HG02798 (cell line): ENCODE results near the gene MAGT1.
A peak's percentile ranks its signal among the peaks of the same experiment; 100 is the strongest.
"Not testable (repeated sequence)": the region's sequence is repeated elsewhere in the genome, so short reads cannot be mapped to it uniquely, and the experiment has no call there.

Source experiments
- ATAC-seq: cut with Tn5 transposase; IDR thresholded peaks from one replicate; pipeline ENCODE4 v1.9.1; 2021; ENCODE audit warnings: mild to moderate bottlenecking; ENCODE audit not compliant: unreplicated experiment, poor library complexity

Gene MAGT1

DNA sequence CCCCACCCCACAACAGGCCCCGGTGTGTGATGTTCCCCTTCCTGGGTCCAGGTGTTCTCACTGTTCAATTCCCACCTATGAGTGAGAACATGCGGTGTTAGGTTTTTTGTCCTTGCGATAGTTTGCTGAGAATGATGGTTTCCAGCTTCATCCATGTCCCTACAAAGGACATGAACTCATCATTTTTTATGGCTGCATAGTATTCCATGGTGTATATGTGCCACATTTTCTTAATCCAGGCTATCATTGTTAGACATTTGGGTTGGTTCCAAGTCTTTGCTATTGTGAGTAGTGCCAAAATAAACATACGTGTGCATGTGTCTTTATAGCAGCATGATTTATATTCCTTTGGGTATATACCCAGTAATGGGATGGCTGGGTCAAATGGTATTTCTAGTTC, 13.8 kb downstream of the MAGT1 start:
- not testable (repeated sequence) for ATAC-seq

GRCh38 chrX:77875372-77875771, 19.9 kb downstream of the MAGT1 start:
- ATAC-seq, result no peak

- ATAC-seq, result not testable (repeated sequence)
These were observed 63.7 kb downstream of the MAGT1 start for GRCh38 chrX:77831544-77831943.

- not testable (repeated sequence) for ATAC-seq
These were observed 73.2 kb downstream of the MAGT1 start for GRCh38 chrX:77821989-77822388.

DNA sequence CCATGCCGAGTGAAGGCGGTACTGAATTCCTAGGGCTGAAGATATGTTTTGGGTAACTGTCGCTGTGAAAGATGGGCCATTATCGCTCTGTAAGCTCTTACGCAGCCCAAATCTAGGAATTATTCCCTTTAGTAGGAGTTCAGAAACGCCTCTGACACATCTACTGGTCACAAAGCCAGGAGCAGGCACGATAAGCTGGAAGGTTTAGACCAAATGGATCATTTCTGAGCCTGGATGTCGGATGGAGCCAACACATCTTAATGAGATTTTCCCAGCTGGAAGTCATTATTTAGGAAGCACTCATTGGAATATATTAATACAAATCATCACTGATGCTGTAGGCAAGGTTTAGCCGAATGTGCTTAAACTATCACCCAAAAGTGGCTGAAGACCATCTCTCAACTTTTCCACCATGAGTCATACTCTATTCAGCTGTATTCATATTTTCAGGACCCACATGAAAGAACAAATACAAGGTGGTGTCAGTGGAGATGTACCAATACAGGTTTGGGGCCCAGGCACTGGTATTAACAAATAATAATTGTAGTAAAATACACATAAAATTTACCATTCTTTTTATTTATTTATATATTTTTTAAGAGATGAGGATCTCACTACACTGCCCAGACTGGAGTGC, 75.0 kb downstream of the MAGT1 start:
- no peak for ATAC-seq

DNA sequence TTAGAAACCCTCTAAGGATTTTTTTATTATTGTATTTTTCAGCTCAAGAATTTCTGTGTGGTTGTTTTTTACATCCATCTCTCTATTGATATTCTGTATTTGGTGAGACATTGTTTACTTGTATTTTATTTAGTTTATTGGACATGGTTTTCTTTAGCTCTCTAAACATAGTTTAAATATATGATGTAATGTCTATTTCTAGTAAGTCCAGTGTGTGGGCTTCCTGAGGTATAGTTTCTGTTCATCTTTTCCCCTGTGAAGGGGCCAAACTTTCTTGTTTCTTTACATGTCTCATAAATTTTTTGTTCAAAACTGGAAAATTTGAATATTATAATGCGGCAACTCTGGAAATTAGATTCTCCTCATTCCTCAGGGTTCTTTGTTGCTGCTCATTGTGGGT, 81.0 kb downstream of the MAGT1 start:
- no peak for ATAC-seq

GRCh38 chrX:77802201-77802600, 93.0 kb downstream of the MAGT1 start:
- no peak for ATAC-seq

DNA sequence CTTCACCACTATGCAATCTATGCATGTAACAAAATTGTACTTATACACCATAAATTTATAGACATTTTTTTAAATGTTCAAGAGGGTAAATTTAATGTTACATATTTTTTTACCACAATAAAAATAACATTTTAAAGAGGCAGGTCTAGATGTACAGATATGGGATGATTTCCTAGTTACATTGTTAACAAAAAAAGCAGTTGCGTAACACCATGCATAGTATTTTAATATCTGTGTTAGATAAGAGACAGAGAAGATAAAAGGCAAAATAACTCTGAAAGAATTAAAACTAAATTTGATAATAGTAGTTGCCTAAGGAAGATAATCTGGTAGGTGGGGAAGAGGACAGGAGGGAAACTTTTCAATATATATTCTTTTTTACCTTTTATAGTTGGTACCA, 100.1 kb downstream of the MAGT1 start:
- ATAC-seq, result no peak

- ATAC-seq, result no peak
These were observed 101.3 kb downstream of the MAGT1 start for GRCh38 chrX:77793946-77794345.

GRCh38 chrX:77788050-77788449, 107.2 kb downstream of the MAGT1 start:
- peak; percentile 52 for ATAC-seq

- peak; percentile 16 for ATAC-seq
These were observed 108.9 kb downstream of the MAGT1 start for GRCh38 chrX:77786365-77786680.

DNA sequence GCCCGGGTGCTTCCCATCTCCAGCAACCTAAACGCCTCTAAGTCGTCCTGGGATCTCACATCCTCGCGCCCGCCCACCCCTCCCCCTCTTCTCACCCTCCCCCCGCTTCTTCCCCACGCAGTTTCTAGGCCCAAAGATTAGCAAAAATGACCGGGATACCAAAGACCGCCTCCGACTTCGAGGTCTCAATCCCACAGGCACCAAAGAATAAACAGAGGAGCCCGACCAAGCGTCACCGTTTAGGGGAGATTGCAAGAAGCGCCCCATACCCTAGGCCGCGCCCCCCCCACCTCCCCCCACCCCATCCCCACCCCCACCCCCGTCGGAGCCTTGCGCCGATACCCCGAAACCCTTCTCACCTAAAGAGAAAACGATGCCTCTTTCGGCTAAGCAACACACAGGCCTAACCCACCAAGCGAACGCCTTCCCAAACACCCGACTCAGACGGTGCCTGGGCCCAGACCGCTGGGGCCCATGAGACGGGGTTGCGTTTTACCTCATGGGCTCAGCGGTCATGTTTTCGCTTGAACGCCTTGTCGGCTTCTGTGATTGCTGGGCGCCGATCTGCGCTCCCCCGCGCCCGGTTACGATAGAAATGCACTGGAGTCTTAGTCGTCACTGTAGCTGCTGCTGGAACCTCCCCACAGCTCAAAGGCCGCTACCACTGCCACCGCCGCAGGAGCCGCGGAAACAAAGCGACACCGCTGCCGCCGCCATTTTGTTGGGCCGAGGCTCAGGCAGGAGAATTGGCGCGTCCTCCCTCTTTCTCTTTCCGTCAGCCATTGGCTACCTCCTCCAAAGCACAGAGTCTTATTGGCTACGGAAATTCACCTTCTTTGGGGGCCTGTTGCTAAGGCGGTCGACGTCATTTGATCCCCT, 109.5 kb downstream of the MAGT1 start, which contains the start of gene ATRX:
Gene ATRX (minus strand): TSS at position 731 of the 879 bp plus-strand sequence. CDS start 215 bp downstream, at position 516.
- peak; percentile 96 for ATAC-seq

GRCh38 chrX:77779695-77780094, 115.5 kb downstream of the MAGT1 start:
- ATAC-seq, result no peak

DNA sequence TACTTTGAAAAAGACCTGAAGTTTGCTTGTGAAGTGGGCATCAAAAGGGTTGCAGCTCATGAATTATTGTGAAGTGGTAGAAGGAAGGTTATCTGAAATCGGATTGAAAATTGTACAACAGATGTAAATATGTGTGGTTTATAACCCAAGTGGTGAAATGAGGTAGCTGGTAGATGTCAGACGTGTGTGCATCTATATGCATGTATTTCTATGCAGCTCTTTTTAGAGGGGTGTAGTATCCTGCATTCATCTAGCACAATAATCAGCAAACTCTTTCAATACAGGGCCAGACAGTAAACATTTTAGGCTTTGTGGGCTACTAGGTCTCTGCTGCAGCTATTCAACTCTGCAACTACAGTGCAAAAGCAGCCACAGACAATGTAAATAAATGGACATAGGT, 118.6 kb downstream of the MAGT1 start:
- ATAC-seq, result no peak
